Mucosa of descending colon (tissue), 3 donors: Measurements from ENCODE around the gene SEPTIN1. TPM values are rescaled to one million over a fixed set of nuclear protein-coding genes. Genes with fewer than 3 reads are reported as not detected.

Source experiments
- ATAC-seq: fragments of 200-7000 bp; cut with Tn5 transposase; one replicate; pipeline ENCODE4 v1.9.1; 2020; ENCODE audit warnings: mild to moderate bottlenecking, moderate library complexity
- DNase-seq, 3 donors: peaks; one replicate each; pipeline ENCODE4 v3.0.0-alpha.2; 2020
- H3K36me3 ChIP-seq: fragments of 200-600 bp; one replicate; pipeline ENCODE4 v1.8.0; 2021; ENCODE audit warnings: low read depth, mild to moderate bottlenecking
- H3K4me1 ChIP-seq: fragments of 200-600 bp; one replicate; pipeline ENCODE4 v1.8.0; 2021; ENCODE audit warnings: low read depth, mild to moderate bottlenecking
- H3K4me3 ChIP-seq: fragments of 200-600 bp; one replicate; pipeline ENCODE4 v1.8.0; 2021; ENCODE audit warnings: mild to moderate bottlenecking
- H3K9me3 ChIP-seq: fragments of 200-600 bp; one replicate; pipeline ENCODE4 v1.8.0; 2021; ENCODE audit warnings: mild to moderate bottlenecking
- intact Hi-C, 2 donors: fragments of 100-400 bp; cut with DNase I in 1 of 2; cut with micrococcal nuclease in 1 of 2; formaldehyde crosslinking; loops; one replicate each; pipeline versions ENCODE4 v1.11.0 to v1.11.1; 2022; cut with DNase I, micrococcal nuclease
- total RNA-seq, 3 donors: library from RNA; stranded (reverse); fragmentation: NEBNext Ultra II Directional in 2 of 3; extraction: Animal tissue kit (Norgen Biotek cat#: 25700) in 2 of 3; gene quantifications; one replicate each; pipeline versions ENCODE4 v1.2.1 to v1.2.4, GENCODE V29; 2021 to 2023
- TF ChIP-seq, protein P1 (sequence below): fragments of 200-600 bp; IDR thresholded peaks from one replicate; pipeline ENCODE4 v1.8.0; 2022; ENCODE audit warnings: antibody characterized with exemption, mild to moderate bottlenecking
- donor health status: DM: no; HTN: no; CAD: no; lungs with moderate emphysema.
- donor health status: DM: no; HTN: no; CAD: no.
- donor health status: DM: no; HTN: yes; CAD: no.

The SEPTIN1 gene
- total RNA-seq, 3 donors from 2014 or later, result 5.6 to 6.1 (median 6.0) TPM

DNA sequence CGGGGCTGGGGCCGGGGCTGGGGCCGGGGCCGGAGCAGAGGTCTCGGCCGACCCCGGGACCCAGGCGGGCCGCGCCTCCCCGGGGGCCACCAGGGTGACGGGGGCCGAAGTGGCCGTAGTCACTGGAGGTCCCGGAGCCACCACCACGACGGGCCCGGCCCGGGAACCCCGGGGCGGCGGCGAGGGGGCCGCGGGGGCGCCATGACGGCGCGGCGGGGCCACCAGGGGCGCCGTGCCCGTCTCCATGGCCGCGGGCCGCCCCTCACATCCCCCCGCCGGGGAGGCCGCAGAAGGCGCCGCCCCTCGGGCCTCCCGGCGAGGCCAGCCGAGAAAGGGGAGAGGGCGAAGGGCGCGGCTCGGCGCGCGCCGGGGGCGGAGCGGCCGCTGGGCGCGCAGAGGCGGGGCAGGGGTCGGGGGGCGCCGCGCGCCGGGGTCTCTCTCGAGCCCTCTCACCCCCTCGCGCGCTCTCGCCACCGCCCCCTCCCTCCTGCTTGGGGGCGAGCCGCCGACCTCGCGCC is 12.4 kb downstream of the SEPTIN1 start:
- peak overlapping the region; percentile 75 for H3K4me3 ChIP-seq
- ATAC-seq (no peak), DNase-seq (no peak)
- no peaks in the 10 kb centered on the region for H3K9me3 ChIP-seq
- intact Hi-C loops, result no loop called here
- TF ChIP-seq, protein P1, sequence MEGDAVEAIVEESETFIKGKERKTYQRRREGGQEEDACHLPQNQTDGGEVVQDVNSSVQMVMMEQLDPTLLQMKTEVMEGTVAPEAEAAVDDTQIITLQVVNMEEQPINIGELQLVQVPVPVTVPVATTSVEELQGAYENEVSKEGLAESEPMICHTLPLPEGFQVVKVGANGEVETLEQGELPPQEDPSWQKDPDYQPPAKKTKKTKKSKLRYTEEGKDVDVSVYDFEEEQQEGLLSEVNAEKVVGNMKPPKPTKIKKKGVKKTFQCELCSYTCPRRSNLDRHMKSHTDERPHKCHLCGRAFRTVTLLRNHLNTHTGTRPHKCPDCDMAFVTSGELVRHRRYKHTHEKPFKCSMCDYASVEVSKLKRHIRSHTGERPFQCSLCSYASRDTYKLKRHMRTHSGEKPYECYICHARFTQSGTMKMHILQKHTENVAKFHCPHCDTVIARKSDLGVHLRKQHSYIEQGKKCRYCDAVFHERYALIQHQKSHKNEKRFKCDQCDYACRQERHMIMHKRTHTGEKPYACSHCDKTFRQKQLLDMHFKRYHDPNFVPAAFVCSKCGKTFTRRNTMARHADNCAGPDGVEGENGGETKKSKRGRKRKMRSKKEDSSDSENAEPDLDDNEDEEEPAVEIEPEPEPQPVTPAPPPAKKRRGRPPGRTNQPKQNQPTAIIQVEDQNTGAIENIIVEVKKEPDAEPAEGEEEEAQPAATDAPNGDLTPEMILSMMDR, result peak; percentile 3
- H3K36me3 ChIP-seq, result peaks cover 4% of the 10 kb centered on the region
- peaks cover 16% of the 10 kb centered on the region for H3K4me1 ChIP-seq

DNA sequence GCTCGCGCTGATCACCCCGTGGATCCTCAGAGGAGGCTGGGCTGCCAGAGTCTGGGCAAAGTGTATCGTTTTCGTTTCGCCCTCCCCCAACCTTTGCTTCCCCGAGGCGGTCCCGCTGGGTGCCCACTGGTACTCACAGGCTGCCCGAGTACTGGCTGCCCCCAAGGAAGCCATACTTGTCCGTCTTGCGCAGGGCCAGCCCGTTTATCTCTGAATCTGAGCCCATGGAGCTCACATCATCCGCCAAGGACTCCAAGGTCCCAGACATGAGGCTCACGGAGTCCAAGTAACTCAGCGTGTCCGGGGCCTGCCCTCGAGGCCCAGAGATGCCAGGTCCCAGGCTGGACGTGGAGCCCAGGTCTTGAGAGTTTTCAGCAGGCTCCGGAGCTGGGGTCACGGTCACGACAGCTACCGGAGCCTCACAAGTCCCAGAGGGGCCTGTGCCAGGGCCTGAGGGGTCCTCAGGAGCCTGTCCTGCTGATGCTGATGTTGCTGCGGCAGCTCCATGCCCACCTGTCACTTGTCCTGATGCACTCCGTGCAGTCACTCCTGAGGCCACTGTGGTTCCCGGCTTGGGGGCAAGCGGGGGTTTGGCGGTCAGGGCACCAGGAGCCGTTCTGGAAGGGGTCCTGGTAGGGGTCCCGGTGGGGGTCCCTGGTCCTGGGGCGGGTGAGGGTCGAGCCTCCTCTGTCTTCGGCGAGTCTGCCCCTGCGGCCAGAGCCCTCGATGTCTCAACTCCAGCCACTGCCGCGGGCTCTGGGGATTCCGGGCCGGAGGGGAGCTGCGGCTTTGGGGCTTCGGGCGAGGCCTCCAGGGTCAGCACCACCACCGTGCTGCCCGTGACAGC is 13.0 kb downstream of the SEPTIN1 start:
- H3K4me1 ChIP-seq, result peaks cover 16% of the 10 kb centered on the region
- TF ChIP-seq, protein P1, result no peak
- DNase-seq, result peak in 2 of 3 donors; percentile 61 to 73

DNA sequence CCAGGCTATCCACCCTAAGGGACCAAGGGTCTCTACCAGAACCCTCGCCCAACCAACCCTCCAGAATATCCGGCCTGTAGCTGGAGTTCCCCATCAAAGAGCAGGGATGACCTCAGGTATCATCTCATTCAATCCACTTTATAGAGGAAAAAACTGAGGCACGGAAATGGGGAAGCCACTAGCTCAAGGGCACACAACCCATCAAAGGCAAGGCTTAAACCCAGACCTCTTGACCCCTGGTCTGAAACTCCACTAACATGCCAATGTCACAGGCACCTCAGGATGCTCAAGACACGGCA is 13.6 kb downstream of the SEPTIN1 start:
- TF ChIP-seq, protein P1, result no peak
- Histone ChIP-seq H3K36me3 (peaks cover 4% of the 10 kb centered on the region), H3K4me3 (peak overlapping the region; percentile 75), H3K9me3 (no peaks in the 10 kb centered on the region), H3K4me1 (peaks cover 16% of the 10 kb centered on the region)
- DNase-seq (no peak), ATAC-seq (no peak)
- intact Hi-C loops, result no loop called here

More for the DNA sequence above, 13.0 kb downstream of the SEPTIN1 start:
- peaks cover 4% of the 10 kb centered on the region for H3K36me3 ChIP-seq
- intact Hi-C loops, result no loop called here
- peak overlapping the region; percentile 75 for H3K4me3 ChIP-seq
- no peaks in the 10 kb centered on the region for H3K9me3 ChIP-seq
- no peak for ATAC-seq

DNA sequence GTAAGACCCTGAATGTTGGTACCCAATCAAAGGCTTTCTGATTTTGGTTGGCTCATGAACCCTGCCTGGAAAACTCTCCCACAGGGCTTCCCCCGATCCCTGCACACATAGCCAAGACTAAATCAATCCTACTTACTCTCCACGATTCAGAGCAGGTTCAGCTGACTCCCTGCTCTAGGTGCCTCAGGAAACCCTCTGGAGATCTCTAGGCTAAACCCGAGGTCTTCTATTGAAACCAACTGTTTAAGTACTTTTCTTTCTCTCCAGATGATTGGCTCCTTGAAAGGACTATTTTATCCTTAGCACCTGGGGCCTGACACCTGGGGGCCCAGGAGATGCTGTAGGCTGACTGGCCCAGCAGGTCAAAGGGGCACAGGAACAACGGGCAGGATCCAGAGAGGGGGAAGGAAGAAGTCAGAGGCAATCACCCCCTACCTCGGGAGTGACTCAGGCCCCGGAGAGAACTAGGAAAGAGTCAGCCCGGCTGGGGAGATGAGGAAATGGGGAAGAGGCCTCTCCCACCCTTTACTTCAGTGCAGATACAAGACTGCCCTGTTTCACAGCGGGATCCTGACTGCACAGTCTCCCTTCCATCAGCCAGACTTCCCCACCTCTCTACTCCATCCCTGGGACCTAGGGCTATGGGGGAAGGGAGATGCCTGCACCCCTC is 14.1 kb downstream of the SEPTIN1 start:
- TF ChIP-seq, protein P1, result no peak
- Histone ChIP-seq H3K9me3 (no peaks in the 10 kb centered on the region), H3K4me3 (no peak overlapping the region), H3K36me3 (peaks cover 4% of the 10 kb centered on the region), H3K4me1 (peaks cover 16% of the 10 kb centered on the region)
- intact Hi-C loops, result no loop called here
- DNase-seq, result no peak
- no peak for ATAC-seq

DNA sequence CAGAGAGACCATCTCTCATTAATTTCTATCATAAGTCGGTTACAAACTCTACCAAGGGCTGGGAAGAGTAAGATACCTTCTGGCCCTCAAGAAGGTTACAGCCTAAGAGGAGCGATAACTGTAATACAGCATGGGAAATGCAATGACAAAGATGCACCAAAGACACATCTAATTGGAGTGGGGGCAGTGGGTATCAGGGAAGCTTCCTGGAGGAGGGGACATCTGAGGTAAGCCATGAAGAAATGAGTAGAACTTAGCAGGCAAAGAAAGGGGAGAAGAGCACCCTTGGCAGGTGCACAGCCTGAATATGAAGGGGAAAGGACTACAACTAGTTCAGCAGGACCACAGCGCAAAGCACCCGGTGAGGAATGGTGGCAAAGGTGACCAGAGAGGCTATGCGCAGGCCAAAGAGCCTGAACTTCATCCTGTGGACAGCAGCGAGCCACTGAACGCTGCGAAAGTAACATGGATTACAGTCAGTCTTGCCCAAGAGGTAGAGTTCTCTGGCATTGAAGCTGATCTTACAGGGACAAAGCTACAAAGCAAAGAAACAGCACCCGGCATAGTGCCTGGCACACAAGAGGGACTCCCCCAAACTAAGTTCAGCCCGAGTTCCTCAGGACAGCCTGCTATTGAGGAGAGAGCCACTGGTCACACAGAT is 14.9 kb downstream of the SEPTIN1 start:
- Histone ChIP-seq H3K36me3 (peaks cover 4% of the 10 kb centered on the region), H3K4me1 (peaks cover 16% of the 10 kb centered on the region), H3K4me3 (no peak overlapping the region), H3K9me3 (no peaks in the 10 kb centered on the region)
- intact Hi-C loops, result no loop called here
- no peak for DNase-seq
- ATAC-seq, result no peak
- TF ChIP-seq, protein P1, result no peak
